ENCODE results near the gene ONECUT1.

- TF ChIP-seq ZNF274 (IDR thresholded peaks at IDR 0.05; ENCODE audit: low read depth, low read length) (no peak), CTCF (IDR thresholded peaks at IDR 0.05 in 2 of 3, conservative IDR thresholded peaks at IDR 0.05 in 1 of 3; ENCODE audit: borderline replicate concordance in 1 of 3, insufficient read depth in 1 of 3, low read depth in 2 of 3, low read length in 2 of 3) (no peak), EZH2 (IDR thresholded peaks at IDR 0.05) (no peak), REST (IDR thresholded peaks at IDR 0.05; ENCODE audit: low read depth) (no peak), MAX (IDR thresholded peaks at IDR 0.05) (no peak), ATF3 (IDR thresholded peaks at IDR 0.05) (no peak), POLR2AphosphoS5 (IDR thresholded peaks at IDR 0.05; ENCODE audit: low read depth, low read length) (no peak), POLR2A (IDR thresholded peaks at IDR 0.05; ENCODE audit: borderline replicate concordance, extremely low read depth, insufficient read depth, insufficient read length) (no peak)
These were observed 55.8 kb downstream of the ONECUT1 start for GRCh38 chr15:52734329-52734728.

All from HCT116 (cell line).